Hematopoietic multipotent progenitor cell treated with erythropoietin and hydrocortisone succinate and interleukin-3 and kit ligand, for 8 days (in vitro differentiated cells): ENCODE results near the gene ZNF280B.
"Not testable (repeated sequence)": the region's sequence is repeated elsewhere in the genome, so short reads cannot be mapped to it uniquely, and the experiment has no call there.

Experiments
- DNase-seq: peaks from one replicate; pipeline ENCODE4 v3.0.0-alpha.2; 2015

The ZNF280B gene

GRCh38 chr22:22534604-22535415 lies 26.3 kb upstream of the ZNF280B start:
- no peak for DNase-seq

DNA sequence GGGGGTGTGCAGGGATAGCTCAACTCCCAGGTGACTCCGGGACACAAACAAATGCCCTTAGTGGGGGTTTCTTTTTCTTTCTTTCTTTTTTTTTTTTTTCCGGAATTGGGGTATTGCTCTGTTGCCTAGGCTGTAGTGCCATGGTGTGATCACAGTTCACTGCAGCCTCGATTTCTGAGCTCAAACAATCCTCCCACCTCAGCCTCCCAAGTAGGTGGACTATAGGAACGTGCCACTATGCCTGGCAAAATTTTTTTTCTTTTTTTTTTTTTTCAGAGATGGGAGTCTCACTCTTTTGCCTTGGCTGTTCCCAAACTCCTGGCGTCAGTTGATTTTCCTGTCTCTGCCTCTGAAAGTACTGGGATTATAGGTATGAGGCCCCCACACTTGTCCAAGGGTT lies 25.3 kb upstream of the ZNF280B start:
- no peak for DNase-seq

GRCh38 chr22:22533417-22533816 lies 24.9 kb upstream of the ZNF280B start:
- DNase-seq, result no peak

- not testable (repeated sequence) for DNase-seq
Measured at GRCh38 chr22:22532547-22533071, 24.1 kb upstream of the ZNF280B start.

DNA sequence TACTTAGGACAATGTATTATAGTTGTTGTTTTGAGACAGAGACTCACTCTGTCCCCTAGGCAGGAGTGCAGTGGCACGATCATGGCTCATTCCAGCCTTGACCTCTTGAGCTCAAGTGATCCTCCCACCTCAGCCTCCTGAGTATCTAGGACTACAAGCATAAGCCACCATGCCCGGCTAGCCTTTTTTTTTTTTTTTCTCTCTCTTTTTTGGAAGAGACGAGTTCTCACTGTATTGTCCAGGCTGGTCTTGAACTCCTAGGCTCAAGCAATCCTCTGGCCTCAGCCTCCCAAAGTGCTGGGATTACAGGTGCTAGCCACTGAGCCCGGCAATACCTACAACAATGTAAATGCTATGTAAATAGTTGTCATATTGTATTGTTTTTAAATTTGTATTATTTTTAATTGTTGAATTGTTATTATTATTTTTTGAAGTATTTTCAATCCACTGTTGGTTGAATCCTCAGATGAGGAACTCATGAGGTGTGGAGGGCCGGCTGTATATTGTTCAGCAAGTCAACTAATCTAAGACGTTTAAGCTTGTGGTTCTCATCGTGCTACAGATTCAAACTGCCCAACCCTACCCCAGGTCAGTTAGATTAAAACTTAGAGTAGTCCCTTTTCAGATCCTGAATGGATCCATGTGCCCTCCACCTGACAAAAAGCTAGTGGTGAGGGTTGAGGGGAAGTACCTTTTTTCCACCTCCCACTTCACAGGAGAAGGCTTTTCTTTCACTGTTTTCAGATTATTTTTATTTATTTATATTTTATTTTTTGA lies 23.4 kb upstream of the ZNF280B start:
- no peak for DNase-seq

DNA sequence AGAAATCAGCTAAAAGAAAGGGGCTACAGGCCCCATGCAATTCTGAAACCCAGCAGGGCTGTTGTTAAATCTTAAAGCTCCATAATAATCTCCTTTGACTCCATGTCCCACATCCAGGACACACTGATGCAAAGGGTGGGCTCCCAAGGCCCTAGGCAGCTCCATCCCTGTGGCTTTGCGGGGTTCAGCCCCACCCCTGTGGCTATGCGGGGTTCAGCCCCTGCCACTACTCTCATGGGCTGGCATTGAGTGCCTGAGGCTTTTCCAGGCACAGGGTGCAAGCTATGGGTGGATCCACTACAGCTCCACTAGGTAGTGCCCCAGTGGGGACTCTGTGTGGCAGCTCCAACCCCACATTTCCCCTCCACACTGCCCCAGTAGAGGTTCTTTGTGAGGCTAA lies 20.2 kb upstream of the ZNF280B start:
- no peak for DNase-seq

- no peak for DNase-seq
Measured at GRCh38 chr22:22527312-22527711, 18.8 kb upstream of the ZNF280B start.

DNA sequence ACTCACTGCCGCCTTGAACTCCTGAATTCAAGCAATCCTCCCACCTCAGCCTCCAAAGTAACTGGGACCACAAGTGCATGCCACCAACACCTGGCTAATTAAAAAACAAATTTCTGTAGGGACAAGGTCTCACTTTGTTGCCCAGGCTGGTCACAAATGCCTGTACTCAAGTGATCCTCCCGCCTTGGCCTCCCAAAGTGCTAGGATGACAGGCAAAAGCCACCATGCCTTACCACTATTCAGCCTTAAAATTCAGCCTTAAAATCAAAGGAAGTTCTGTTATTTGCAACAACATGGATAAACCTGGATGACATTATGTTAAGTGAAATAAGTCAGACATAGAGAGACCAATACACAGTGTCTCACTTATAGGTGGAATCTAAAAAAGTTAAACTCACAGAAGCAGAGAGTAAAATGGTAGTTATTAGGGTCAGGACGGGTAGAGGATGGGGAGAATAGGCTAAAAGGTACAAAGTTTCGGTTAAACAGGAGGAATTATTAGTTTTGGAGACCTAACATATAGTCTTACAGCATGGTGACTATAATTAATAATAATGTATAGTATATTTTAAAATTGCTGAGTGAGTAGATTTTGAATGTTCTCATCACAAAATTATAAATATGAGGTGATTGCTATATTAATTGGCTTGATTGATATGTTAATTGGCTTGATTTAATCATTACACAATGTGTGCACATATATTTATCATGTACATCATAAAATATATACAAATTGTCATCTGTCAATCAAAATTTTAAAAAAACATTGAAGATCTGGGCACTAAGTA lies 17.8 kb upstream of the ZNF280B start:
- no peak for DNase-seq

DNA sequence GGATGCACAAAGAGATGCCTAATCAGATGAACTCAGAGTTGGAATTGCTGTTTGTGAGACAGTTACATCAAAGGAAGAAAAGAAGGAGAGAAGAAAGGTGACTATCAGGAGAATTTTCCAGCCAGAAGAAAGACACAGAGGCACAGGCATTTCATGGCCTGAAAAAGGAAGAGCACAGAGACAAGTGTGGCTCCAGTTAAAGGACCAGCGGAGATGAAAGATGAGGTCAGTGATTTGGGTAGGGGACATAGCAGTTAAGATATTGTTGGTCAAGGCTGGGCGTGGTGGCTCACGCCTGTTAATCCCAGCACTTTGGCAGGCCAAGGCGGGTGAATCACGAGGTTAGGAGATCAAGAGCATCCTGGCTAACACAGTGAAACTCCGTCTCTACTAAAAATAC lies 15.0 kb upstream of the ZNF280B start:
- DNase-seq, result no peak

DNA sequence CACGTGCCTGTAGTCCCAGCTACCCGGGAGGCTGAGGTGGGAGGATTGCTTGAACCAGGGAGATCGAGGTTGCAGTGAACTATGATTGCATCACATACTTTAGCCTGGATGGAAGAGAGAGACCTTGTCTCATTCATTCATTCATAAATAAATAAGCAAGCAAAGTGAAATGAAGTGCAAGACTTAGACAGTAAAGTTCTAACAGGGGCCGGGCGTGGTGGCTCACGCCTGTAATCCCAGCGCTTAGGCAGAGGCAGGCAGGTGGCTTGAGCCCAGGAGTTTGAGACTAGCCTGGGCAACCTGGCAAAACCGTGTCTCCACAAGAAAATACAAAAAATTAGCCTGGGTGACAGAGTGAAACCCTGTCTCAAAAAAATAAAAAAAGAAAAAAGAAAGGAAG lies 13.1 kb upstream of the ZNF280B start:
- DNase-seq, result no peak

DNA sequence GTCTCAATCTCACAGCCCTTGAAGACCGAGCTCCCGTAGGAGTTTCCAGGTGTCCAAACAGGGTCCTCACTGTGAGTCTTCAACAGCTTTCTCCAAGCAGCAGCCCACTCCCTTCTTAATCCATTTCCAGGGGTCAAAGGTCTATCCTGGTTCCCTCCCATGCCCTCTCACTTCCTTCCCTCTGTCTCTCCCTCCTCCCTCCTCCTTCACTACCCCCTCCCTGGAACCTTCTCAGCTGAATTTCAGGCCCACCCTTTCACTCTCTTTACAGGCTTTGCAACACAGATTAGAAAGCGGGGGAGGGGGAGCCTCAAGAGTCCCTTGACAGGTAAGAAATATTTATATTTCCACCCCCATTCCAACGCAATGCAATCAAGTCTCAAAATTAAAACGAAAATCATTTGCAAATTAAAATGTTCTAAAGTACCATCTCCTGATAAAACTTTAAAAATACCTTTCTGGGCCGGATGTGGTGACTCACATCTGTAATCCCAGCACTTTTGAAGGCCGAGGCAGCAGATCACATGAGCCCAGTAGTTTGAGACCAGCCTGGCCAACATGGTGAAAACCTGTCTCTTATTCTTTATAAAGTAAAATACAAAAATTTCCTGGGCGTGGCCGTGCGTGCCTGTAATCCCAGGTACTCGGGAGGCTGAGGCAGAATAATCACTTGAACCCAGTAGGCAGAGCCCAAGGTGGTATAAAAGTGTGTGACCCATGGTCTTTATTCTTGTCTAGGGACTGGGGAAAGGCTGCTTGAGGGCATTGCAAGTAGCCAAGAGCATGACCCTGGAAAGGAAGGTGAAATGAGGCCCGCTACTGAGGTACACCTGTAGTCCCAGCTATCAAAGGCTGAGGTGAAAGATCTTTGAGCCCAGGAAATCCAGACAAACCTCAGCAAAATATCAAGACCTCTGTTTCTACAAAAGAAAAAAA lies 12.4 kb upstream of the ZNF280B start:
- DNase-seq, result no peak

GRCh38 chr22:22520020-22520656 lies 11.6 kb upstream of the ZNF280B start, which contains the start of gene ZNF280A:
TSS of gene ZNF280A (minus strand) at chr22:22520270. CDS start at chr22:22515630, 4,640 bp downstream.
- no peak for DNase-seq

DNA sequence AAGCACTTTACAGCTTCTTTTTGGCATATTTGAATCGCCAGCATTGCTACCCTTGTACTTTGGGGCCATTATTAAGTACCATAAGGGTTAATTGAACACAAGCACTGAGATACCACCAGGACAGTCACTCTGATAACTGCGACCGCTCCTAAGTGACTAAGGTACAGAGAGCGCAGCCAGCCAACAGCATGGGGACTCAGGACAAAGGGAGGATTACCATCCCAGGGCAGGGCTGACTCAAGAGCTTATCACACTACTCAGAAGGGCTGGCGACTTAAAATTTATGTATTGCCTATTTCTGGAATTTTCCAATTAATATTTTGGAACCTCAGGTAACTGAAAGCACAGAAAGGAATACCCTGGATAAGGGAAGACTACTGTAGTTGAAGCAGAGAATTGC lies 11.0 kb upstream of the ZNF280B start:
- DNase-seq, result no peak

DNA sequence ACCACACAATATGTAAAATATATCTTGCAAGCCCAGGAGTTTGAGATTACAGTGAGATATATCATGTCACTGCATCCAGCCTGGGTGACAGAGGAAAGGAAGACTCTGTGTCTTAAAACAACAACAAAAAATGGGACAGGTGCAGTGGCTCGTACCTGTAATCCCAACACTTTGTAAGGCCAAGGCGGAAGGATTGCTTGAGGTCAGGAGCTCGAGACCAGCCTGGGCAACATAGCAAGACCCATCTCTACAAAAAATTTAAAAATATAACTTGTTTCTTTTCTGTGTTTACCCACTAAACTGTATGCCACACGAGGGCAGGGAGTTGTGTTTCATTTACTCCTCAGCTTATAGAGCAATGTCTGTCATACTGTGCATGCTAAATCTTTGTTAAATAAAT lies 8.4 kb upstream of the ZNF280B start:
- DNase-seq, result no peak

DNA sequence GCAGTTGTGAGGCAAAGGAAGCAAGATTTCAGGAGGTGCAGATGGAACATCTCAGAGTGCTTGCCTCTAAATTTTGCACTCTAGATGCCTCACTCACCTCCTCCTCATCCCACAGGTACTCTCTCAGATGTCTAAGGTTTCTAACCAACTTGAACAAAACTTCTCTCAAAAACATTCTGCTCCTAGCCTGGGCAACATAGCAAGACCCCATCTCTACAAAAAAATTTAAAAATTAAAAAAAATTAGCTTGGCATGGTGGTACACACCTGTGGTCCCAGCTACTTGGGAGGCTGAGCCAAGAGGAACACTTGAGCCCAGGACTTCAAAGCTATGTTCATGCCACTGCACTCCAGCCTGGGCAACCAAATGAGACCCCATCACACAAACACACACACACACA lies 7.3 kb upstream of the ZNF280B start:
- DNase-seq, result no peak

DNA sequence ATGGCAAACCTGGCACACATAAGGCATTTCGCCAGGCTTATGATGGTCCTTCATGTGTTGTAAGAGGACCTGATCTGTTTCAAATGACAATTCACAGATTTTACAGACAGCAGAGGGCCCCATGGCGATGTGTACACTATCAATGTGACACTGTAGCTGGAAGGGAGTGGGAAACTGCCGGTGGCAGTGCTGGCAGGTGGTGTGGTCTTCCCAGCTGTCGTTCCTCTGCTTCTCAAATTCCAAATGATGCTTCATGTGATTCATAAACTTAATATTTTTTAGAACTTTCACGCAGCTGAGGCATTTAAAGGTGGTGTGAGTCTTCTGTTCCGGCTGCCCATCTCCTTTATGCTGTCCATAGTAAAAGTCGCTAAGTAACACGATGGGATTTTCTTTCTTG lies 5.9 kb upstream of the ZNF280B start:
- DNase-seq, result not testable (repeated sequence)

GRCh38 chr22:22513619-22514018 lies 5.1 kb upstream of the ZNF280B start:
- DNase-seq, result no peak

GRCh38 chr22:22512951-22513350 lies 4.4 kb upstream of the ZNF280B start:
- no peak for DNase-seq

DNA sequence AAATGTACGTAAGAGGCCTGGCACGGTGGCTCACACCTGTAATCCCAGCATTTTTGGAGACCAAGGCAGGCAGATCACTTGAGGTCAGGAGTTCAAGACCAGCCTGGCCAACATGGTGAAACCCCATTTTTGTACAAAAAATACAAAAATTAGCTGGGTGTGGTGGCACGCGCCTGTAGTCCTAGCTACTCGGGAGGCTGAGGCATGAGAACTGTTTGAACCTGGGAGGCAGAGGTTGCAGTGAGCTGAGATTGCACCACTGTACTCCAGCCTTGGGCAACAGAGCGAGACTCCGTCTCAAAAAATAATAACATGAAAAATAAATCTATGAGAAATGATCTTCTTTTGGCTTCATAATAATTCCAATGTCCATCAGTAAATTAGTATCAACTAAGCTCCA lies 2.3 kb upstream of the ZNF280B start:
- not testable (repeated sequence) for DNase-seq

DNA sequence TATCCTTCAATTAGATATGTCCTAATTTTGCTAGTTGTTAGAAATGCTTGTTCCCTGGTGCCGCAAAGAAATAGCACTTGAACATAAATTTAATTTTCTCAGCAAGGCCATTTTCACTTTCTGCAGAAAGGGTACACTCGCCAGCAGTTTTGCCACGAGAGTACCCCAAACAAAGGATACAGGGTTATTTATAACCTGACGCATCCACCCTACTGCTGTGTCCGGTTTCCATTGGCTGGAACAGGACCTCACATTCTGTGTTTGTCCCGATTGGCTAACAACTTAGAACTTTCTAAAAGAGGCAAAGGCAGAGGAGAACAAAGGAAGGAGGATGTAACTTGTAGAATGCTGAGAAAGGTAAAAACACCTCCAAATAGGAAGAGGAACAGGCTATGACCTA lies 1.4 kb upstream of the ZNF280B start:
- DNase-seq, result not testable (repeated sequence)

- DNase-seq, result no peak
Measured at GRCh38 chr22:22507743-22508273, 734 bp downstream of the ZNF280B start.
